Colonic mucosa (tissue), 4 donors: ENCODE results near the gene OTUD3. TPM values are rescaled to one million over a fixed set of nuclear protein-coding genes. Genes with fewer than 3 reads are reported as not detected.
A peak's percentile ranks its signal among the peaks of the same experiment; 100 is the strongest.
"Not testable (repeated sequence)": the region's sequence is repeated elsewhere in the genome, so short reads cannot be mapped to it uniquely, and the experiment has no call there.

ENCODE experiments used
- DNase-seq: peaks from one replicate; pipeline ENCODE4 v3.0.0-alpha.2; 2020
- H3K27ac ChIP-seq: fragments of 200-600 bp; one replicate; pipeline ENCODE4 v1.8.0; 2021
- H3K27me3 ChIP-seq: fragments of 200-600 bp; one replicate; pipeline ENCODE4 v1.8.0; 2021
- H3K36me3 ChIP-seq: fragments of 200-600 bp; one replicate; pipeline ENCODE4 v1.8.0; 2021
- H3K4me1 ChIP-seq: fragments of 200-600 bp; one replicate; pipeline ENCODE4 v1.8.0; 2021; ENCODE audit warnings: mild to moderate bottlenecking
- H3K4me3 ChIP-seq: fragments of 200-600 bp; one replicate; pipeline ENCODE4 v1.8.0; 2021
- H3K9ac ChIP-seq, 2 donors: one replicate each; pipeline ENCODE4 v1.7.0; 2013; ENCODE audit warnings: control low read depth in 2 of 2, low read depth in 2 of 2, low read length in 2 of 2
- H3K9me3 ChIP-seq: fragments of 200-600 bp; one replicate; pipeline ENCODE4 v1.8.0; 2021
- intact Hi-C: fragments of 100-400 bp; cut with DNase I; formaldehyde crosslinking; loops from one replicate; pipeline ENCODE4 v1.14.1; 2022
- total RNA-seq, 2 donors: library from RNA; stranded (reverse); fragmentation: NEBNext Ultra II Directional in 1 of 2; extraction: Animal tissue kit (Norgen Biotek cat#: 25700) in 1 of 2; gene quantifications; one replicate each; pipeline ENCODE4 v1.2.1, GENCODE V29; 2021
- TF ChIP-seq, protein P1 (sequence below): fragments of 200-600 bp; IDR thresholded peaks from one replicate; pipeline ENCODE4 v1.8.0; 2022; ENCODE audit warnings: antibody characterized with exemption, mild to moderate bottlenecking
- donor health status: healthy.
- donor health status: DM: no; HTN: no; CAD: no.
- donor health status: DM: no; HTN: no; CAD: no.

Gene OTUD3
- total RNA-seq, 2 donors from 2014 or later: 9.6 to 15.6 TPM

DNA sequence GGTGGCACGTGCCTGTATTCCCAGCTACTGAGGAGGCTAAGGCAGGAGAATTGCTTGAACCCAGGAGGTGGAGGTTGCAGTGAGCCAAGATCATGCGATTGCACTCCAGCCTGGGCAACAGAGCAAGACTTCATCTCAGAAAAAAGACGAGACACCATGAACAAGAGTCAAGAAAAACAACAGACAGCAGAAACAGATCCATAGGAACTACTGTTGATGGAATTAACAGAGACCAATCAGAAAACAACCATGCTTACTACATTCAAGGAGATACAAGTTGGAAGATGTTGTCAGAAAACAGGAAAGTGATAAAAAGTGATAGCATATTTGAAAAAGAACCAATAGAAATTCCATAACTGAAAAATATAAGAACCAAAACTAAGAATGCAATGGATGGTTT, 19.3 kb upstream of the OTUD3 start:
- Histone ChIP-seq H3K27ac (no peak overlapping the region), H3K27me3 (no peaks in the 10 kb centered on the region), H3K9me3 (no peaks in the 10 kb centered on the region), H3K36me3 (no peaks in the 10 kb centered on the region), H3K9ac (no peak overlapping the region), H3K4me1 (no peaks in the 10 kb centered on the region), H3K4me3 (no peak overlapping the region)
- intact Hi-C loops: loop anchor here (5.0 kb wide), 1 partner anchor 46 kb away; the partner anchor contains the start of gene RNF186
- no peak for DNase-seq
- TF ChIP-seq, protein P1, sequence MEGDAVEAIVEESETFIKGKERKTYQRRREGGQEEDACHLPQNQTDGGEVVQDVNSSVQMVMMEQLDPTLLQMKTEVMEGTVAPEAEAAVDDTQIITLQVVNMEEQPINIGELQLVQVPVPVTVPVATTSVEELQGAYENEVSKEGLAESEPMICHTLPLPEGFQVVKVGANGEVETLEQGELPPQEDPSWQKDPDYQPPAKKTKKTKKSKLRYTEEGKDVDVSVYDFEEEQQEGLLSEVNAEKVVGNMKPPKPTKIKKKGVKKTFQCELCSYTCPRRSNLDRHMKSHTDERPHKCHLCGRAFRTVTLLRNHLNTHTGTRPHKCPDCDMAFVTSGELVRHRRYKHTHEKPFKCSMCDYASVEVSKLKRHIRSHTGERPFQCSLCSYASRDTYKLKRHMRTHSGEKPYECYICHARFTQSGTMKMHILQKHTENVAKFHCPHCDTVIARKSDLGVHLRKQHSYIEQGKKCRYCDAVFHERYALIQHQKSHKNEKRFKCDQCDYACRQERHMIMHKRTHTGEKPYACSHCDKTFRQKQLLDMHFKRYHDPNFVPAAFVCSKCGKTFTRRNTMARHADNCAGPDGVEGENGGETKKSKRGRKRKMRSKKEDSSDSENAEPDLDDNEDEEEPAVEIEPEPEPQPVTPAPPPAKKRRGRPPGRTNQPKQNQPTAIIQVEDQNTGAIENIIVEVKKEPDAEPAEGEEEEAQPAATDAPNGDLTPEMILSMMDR: no peak

DNA sequence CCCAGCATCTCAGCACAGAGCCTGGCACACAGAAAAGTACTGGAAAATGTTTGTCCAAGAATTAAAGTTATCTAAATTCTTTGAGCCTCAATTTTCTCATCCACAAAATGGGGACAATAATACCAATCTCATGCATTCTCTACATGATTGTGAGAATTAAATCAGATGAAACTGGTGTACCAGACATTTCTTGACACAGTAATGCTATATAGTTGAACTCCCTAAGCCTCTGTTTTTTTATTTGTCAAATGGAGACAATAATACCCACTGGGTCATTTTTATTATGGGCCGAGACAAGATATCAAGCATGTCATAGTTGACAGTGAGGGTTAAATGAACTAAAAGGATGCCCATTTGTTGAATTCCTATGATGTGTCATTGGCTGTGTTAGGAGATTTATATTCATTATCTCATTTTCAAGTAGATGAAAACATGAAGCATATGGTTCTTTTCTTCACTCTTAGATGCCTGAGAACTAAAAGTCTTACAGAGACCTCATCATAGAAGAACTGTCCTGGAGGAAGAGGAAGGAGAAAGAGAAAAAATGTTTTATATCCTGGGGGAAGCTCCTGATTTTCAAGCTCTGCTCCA, 17.5 kb upstream of the OTUD3 start:
- no peak overlapping the region for H3K9ac ChIP-seq
- TF ChIP-seq, protein P1: no peak
- no peaks in the 10 kb centered on the region for H3K36me3 ChIP-seq
- no peak overlapping the region for H3K27ac ChIP-seq
- H3K9me3 ChIP-seq: no peaks in the 10 kb centered on the region
- H3K27me3 ChIP-seq: no peaks in the 10 kb centered on the region
- H3K4me3 ChIP-seq: no peak overlapping the region
- H3K4me1 ChIP-seq: no peaks in the 10 kb centered on the region
- intact Hi-C loops: loop anchor here (5.0 kb wide), 1 partner anchor 47 kb away; the partner anchor contains the start of gene RNF186
- DNase-seq: no peak

DNA sequence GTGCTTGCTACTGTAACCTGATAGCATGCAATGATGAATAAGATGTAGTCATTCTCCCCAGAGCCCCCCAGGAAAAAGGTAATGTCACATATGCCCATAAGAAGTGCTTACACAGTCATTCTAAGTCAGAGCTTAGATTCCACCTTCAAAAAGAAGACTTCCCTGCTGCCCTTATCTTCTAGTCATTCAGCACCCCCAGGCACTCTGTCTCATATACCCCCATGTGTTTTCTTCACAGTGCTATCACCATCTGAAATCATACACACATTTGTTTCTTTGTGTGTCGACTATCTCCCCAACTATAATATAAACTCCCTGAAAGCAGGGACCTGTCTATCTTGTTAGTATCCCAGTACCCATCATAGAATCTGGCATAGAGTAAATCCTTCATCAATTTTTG, 16.2 kb upstream of the OTUD3 start:
- Histone ChIP-seq H3K27me3 (no peaks in the 10 kb centered on the region), H3K9me3 (no peaks in the 10 kb centered on the region), H3K4me3 (no peak overlapping the region), H3K9ac (no peak overlapping the region), H3K27ac (no peak overlapping the region), H3K36me3 (no peaks in the 10 kb centered on the region), H3K4me1 (no peaks in the 10 kb centered on the region)
- intact Hi-C loops: no loop called here
- TF ChIP-seq, protein P1: no peak
- DNase-seq: no peak

DNA sequence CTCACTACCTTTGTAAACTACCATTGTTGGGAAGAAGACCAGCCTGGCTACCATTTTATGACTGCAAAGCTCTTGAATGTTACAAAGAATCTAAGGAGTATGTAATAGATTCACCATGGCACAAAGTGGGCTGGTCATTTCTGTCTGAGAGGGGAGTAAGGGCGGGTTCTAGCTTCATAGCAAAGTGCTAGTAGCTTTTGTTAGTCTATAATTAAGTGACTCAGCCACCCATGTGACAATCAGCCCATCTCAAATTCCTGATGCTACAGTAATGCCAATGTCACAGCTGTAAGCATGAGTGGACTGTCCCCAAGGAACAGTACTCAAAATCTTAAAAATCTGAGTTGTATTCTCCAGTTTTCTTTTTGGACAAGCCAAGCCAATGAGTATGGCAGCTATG, 15.4 kb upstream of the OTUD3 start:
- no peaks in the 10 kb centered on the region for H3K27me3 ChIP-seq
- TF ChIP-seq, protein P1: no peak
- DNase-seq: no peak
- no peaks in the 10 kb centered on the region for H3K4me1 ChIP-seq
- H3K27ac ChIP-seq: no peak overlapping the region
- intact Hi-C loops: no loop called here
- H3K9me3 ChIP-seq: no peaks in the 10 kb centered on the region
- H3K9ac ChIP-seq: no peak overlapping the region
- no peak overlapping the region for H3K4me3 ChIP-seq
- no peaks in the 10 kb centered on the region for H3K36me3 ChIP-seq

- not testable (repeated sequence) for DNase-seq
Observed at GRCh38 chr1:19868575-19868974, 13.6 kb upstream of the OTUD3 start.

GRCh38 chr1:19869453-19869852, 12.7 kb upstream of the OTUD3 start:
- H3K27me3 ChIP-seq, H3K4me1 ChIP-seq, H3K36me3 ChIP-seq, H3K9ac ChIP-seq, H3K9me3 ChIP-seq, H3K4me3 ChIP-seq, DNase-seq, intact Hi-C loops: not testable (repeated sequence)
- H3K27ac ChIP-seq: peak overlapping the region; percentile 18

More at GRCh38 chr1:19868575-19868974, 13.6 kb upstream of the OTUD3 start:
- H3K4me1 ChIP-seq, H3K9ac ChIP-seq, H3K36me3 ChIP-seq, H3K9me3 ChIP-seq, H3K27me3 ChIP-seq, H3K27ac ChIP-seq, H3K4me3 ChIP-seq, intact Hi-C loops: not testable (repeated sequence)
